HG03060 (cell line): ENCODE data around the gene ENO2.

Source experiments
- ATAC-seq: cut with Tn5 transposase; IDR thresholded peaks from one replicate; pipeline ENCODE4 v1.9.1; 2021; ENCODE audit warnings: low read depth, moderate number of reproducible peaks; ENCODE audit not compliant: unreplicated experiment

The ENO2 gene

GRCh38 chr12:6929466-6930452, 15.4 kb downstream of the ENO2 start:
- no peak for ATAC-seq

- ATAC-seq = no peak
Observed at GRCh38 chr12:6932766-6933165, 18.4 kb downstream of the ENO2 start.

DNA sequence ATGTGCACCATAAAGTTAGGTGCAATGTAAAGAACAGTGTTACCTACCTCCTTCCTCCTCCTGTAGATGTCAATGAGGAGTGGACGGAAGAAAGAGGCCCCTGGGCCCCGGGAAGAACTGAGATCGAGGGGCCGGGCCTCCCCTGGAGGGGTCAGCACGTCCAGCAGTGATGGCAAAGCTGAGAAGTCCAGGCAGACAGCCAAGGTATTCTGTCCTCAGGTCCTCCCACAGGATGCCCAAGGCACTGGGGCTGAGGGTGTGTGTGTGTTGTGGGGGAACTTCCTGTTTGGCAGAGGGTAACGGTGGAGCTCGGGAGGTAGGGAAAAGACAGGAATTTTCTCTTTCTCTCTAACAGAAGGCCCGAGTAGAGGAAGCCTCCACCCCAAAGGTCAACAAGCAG, 19.7 kb downstream of the ENO2 start:
- no peak for ATAC-seq

- no peak for ATAC-seq
Observed at GRCh38 chr12:6935371-6936193, 21.2 kb downstream of the ENO2 start.

DNA sequence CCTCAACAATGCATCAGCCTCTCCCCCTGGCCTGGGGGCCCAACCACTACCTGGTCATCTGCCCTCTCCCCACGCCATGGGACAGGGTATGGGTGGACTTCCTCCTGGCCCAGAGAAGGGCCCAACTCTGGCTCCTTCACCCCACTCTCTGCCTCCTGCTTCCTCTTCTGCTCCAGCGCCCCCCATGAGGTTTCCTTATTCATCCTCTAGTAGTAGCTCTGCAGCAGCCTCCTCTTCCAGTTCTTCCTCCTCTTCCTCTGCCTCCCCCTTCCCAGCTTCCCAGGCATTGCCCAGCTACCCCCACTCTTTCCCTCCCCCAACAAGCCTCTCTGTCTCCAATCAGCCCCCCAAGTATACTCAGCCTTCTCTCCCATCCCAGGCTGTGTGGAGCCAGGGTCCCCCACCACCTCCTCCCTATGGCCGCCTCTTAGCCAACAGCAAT, 21.8 kb downstream of the ENO2 start:
- ATAC-seq = no peak

DNA sequence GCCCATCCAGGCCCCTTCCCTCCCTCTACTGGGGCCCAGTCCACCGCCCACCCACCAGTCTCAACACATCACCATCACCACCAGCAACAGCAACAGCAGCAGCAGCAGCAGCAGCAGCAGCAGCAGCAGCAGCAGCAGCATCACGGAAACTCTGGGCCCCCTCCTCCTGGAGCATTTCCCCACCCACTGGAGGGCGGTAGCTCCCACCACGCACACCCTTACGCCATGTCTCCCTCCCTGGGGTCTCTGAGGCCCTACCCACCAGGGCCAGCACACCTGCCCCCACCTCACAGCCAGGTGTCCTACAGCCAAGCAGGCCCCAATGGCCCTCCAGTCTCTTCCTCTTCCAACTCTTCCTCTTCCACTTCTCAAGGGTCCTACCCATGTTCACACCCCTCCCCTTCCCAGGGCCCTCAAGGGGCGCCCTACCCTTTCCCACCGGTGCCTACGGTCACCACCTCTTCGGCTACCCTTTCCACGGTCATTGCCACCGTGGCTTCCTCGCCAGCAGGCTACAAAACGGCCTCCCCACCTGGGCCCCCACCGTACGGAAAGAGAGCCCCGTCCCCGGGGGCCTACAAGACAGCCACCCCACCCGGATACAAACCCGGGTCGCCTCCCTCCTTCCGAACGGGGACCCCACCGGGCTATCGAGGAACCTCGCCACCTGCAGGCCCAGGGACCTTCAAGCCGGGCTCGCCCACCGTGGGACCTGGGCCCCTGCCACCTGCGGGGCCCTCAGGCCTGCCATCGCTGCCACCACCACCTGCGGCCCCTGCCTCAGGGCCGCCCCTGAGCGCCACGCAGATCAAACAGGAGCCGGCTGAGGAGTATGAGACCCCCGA, 22.5 kb downstream of the ENO2 start:
- no peak for ATAC-seq

DNA sequence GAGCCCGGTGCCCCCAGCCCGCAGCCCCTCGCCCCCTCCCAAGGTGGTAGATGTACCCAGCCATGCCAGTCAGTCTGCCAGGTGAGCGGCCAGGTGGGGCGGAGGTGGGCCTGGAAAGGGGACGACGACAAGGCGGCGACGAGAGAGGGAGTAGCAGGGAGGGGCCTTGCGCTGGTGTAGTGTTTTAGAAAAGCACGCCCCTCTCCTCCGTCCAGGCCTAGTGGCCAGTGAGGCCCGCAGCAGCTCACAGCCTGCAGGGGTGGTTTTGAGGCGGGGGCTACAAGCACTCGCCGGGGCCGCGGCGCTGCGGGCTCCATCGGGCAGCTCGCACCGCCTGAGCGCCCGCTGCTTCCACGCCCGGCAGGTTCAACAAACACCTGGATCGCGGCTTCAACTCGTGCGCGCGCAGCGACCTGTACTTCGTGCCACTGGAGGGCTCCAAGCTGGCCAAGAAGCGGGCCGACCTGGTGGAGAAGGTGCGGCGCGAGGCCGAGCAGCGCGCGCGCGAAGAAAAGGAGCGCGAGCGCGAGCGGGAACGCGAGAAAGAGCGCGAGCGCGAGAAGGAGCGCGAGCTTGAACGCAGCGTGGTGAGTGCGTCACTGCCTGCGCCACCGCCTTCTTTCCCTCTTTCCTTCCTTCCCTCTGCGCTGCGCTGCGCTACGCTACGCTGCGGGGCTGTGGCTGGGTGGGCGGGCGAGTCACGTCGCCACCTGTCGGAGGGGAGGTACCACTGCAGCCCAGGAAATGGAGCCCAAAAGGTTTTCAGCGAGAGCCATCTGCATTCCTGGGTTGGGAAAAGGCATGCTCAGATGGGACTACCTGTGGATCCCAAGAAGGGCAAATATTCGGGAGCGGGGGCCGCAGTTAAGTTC, 23.3 kb downstream of the ENO2 start:
- ATAC-seq = peak; percentile 84

GRCh38 chr12:6938353-6939190, 24.2 kb downstream of the ENO2 start:
- ATAC-seq = no peak

GRCh38 chr12:6939191-6939540, 24.8 kb downstream of the ENO2 start:
- ATAC-seq = no peak

DNA sequence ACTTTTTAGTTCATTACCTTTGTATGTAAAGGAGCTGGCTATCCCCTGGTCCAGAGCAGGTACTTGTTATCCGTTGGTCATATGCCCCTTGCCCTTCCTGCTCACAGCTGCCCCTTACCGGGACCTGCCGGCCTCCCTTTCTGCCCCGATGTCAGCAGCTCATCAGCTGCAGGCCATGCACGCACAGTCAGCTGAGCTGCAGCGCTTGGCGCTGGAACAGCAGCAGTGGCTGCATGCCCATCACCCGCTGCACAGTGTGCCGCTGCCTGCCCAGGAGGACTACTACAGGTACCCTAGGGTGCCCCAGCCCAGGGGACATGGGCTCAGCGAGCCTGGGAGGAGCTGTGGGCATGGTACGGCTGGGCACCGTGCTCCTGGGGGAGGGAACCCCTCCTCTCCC, 26.9 kb downstream of the ENO2 start:
- no peak for ATAC-seq

DNA sequence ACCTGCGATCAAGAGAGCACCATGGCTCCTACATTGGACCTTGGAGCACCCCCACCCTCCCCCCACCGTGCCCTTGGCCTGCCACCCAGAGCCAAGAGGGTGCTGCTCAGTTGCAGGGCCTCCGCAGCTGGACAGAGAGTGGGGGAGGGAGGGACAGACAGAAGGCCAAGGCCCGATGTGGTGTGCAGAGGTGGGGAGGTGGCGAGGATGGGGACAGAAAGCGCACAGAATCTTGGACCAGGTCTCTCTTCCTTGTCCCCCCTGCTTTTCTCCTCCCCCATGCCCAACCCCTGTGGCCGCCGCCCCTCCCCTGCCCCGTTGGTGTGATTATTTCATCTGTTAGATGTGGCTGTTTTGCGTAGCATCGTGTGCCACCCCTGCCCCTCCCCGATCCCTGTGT, 27.4 kb downstream of the ENO2 start:
- ATAC-seq = no peak

GRCh38 chr12:6942331-6942665, 27.9 kb downstream of the ENO2 start:
- no peak for ATAC-seq

DNA sequence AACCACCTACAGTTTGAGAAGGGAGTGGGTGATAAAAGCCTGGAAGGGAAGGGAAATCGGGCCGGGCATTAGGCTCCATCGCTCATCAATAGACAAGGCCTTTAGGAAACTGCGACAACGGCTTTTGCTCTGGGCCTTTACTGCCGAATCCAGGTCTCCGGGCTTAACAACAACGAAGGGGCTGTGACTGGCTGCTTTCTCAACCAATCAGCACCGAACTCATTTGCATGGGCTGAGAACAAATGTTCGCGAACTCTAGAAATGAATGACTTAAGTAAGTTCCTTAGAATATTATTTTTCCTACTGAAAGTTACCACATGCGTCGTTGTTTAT, 29.0 kb downstream of the ENO2 start:
- no peak for ATAC-seq

- no peak for ATAC-seq
Observed at GRCh38 chr12:6943722-6944380, 29.5 kb downstream of the ENO2 start, which contains the start of the genes C12orf57 and RNU7-1. C12orf57 (plus strand) TSS chr12:6944022; CDS start chr12:6944122, 100 bp downstream. RNU7-1 (plus strand) TSS chr12:6943816.

DNA sequence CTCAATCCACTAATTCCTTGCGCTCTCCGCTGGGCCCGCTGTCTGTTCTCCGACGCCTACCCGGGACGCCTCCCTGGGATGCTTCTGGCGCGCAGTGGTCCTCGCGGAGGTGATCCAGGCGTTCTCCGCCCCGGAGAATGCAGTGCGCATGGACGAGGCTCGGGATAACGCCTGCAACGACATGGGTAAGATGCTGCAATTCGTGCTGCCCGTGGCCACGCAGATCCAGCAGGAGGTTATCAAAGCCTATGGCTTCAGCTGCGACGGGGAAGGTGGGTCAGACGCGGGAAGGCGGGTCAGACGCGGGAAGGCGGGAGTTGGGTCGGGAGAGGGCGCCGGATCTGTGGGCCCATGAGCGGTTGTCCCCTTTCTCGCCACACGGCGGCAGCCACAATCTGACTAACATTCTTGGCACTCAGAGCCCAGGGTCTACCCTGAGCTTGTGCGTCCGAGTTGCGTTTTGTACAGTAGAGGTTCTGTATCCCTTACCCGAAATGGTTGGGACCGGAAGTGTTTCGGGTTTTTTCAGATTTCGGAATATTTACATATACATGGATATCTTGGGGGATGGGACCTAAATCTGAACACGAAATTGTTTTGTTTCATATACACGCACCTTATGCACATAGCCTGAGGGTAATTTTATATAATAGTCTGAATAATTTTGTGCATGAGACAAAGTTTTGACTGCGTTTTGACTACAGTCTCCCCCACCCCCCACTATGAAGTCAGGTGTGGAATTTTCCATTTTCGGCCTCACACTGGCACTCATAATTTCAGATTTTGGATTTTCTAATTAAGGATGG, 30.2 kb downstream of the ENO2 start:
- ATAC-seq = no peak

DNA sequence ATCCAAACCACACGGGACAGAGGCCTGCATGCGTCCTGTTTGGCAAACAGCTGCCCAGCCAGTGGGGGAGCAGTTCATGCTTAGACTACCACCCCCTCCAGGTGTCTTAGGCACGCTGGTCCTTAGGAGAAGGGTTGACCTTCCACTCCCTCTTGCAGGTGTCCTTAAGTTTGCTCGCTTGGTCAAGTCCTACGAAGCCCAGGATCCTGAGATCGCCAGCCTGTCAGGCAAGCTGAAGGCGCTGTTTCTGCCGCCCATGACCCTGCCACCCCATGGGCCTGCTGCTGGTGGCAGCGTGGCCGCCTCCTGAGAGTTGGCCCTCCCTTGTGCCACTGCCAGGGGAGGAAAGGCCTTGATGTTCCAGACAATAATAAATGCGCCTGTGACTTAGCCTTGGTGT, 31.2 kb downstream of the ENO2 start:
- ATAC-seq = no peak

DNA sequence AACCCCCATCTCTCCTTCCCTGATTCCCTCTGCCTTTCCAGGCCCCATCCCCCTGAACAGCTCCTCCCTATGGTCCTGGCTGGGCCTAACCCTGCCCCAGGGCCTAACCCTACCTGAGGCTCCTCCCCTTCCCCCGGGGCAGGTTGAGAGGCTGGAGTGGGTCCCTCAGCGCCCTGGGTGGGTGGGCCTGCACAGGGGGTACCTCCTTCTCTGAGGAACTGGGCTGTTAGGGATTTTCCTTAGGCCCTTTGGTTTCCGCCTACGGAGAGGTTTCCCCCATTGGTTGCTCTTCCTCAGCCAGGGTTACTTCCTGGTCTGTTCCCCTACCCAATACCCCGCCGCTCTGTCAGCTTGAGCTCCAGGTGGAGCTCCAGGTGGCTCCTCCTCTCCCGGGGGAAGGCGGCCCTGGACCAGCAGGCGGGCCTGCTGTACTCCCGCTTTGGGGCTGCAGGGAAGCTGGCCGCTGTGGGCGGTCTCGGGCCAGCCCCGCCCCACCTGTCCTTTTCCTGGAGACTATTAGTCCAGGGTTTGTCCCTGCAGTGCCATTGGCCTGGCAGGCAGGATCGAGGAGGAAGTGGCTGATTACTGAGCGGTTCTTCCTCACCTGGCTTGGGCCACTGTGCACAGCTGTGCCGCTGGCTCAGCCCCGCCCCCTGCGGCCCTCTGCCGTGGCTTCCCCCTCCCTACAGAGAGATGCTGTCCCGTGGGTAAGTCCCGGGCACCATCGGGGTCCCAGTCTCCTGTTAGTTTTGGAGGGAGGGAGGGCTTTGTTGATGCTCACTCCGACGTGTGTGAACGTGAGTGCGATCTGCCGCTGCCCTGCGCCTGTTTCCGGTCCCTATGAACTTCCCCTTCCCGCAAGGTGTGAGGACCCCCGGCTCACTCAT, 31.9 kb downstream of the ENO2 start:
- ATAC-seq = no peak
